ENCODE measurements around the gene PTPRZ1.

The PTPRZ1 gene

GRCh38 chr7:121941830-121942229 lies 68.9 kb downstream of the PTPRZ1 start:
- no peak overlapping the region for H3K4me3 ChIP-seq (ENCODE audit: control insufficient read depth, low read depth, low read length)
- DNase-seq (ENCODE audit: low read depth), result no peak
- no peak for TF ChIP-seq CTCF (IDR thresholded peaks at IDR 0.05; ENCODE audit: control insufficient read depth, insufficient read depth, low read depth, low read length, missing control alignments)

GRCh38 chr7:121945066-121945465 lies 72.1 kb downstream of the PTPRZ1 start:
- no peak for DNase-seq (ENCODE audit: low read depth)
- H3K4me3 ChIP-seq (ENCODE audit: control insufficient read depth, low read depth, low read length), result no peak overlapping the region
- TF ChIP-seq CTCF (IDR thresholded peaks at IDR 0.05; ENCODE audit: control insufficient read depth, insufficient read depth, low read depth, low read length, missing control alignments), result no peak

GRCh38 chr7:121945480-121946236 lies 72.7 kb downstream of the PTPRZ1 start:
- no peak overlapping the region for H3K4me3 ChIP-seq (ENCODE audit: control insufficient read depth, low read depth, low read length)
- TF ChIP-seq CTCF (IDR thresholded peaks at IDR 0.05; ENCODE audit: control insufficient read depth, insufficient read depth, low read depth, low read length, missing control alignments), result no peak
- DNase-seq (ENCODE audit: low read depth), result no peak

GRCh38 chr7:121953164-121953563 lies 80.2 kb downstream of the PTPRZ1 start:
- TF ChIP-seq CTCF (IDR thresholded peaks at IDR 0.05; ENCODE audit: control insufficient read depth, insufficient read depth, low read depth, low read length, missing control alignments), result no peak
- H3K4me3 ChIP-seq (ENCODE audit: control insufficient read depth, low read depth, low read length), result no peak overlapping the region
- no peak for DNase-seq (ENCODE audit: low read depth)

- H3K4me3 ChIP-seq (ENCODE audit: control insufficient read depth, low read depth, low read length), result no peak overlapping the region
- no peak for TF ChIP-seq CTCF (IDR thresholded peaks at IDR 0.05; ENCODE audit: control insufficient read depth, insufficient read depth, low read depth, low read length, missing control alignments)
- DNase-seq (ENCODE audit: low read depth), result no peak
These were observed 80.6 kb downstream of the PTPRZ1 start for GRCh38 chr7:121953601-121954000.

GRCh38 chr7:121954803-121955202 lies 81.8 kb downstream of the PTPRZ1 start:
- TF ChIP-seq CTCF (IDR thresholded peaks at IDR 0.05; ENCODE audit: control insufficient read depth, insufficient read depth, low read depth, low read length, missing control alignments), result no peak
- DNase-seq (ENCODE audit: low read depth), result peak; percentile 32
- no peak overlapping the region for H3K4me3 ChIP-seq (ENCODE audit: control insufficient read depth, low read depth, low read length)

Data from AG09309 (cell line).